GM12873 (cell line): ENCODE data around the gene DVL2.

ENCODE experiments used
- CTCF ChIP-seq: IDR thresholded peaks from 2 replicates; pipeline ENCODE4 v1.5.1; 2012; ENCODE audit warnings: low read depth, mild to moderate bottlenecking, moderate library complexity, low read length, control low read depth; ENCODE audit not compliant: insufficient read depth; ENCODE audit errors: missing control alignments

Gene DVL2

GRCh38 chr17:7205561-7205960, 28.8 kb downstream of the DVL2 start:
- no peak for TF ChIP-seq CTCF

- TF ChIP-seq CTCF, result no peak
Measured at GRCh38 chr17:7204828-7205461, 29.4 kb downstream of the DVL2 start.

GRCh38 chr17:7204336-7204735, 30.0 kb downstream of the DVL2 start:
- TF ChIP-seq CTCF, result no peak

GRCh38 chr17:7203391-7203790, 30.9 kb downstream of the DVL2 start:
- TF ChIP-seq CTCF, result no peak

GRCh38 chr17:7196651-7197401, 37.5 kb downstream of the DVL2 start:
- no peak for TF ChIP-seq CTCF

GRCh38 chr17:7195971-7196370, 38.3 kb downstream of the DVL2 start:
- TF ChIP-seq CTCF, result no peak

GRCh38 chr17:7192271-7192937, 41.9 kb downstream of the DVL2 start:
- no peak for TF ChIP-seq CTCF
